ENCODE data around the gene SOX13.
"Not testable (repeated sequence)": the region's sequence is repeated elsewhere in the genome, so short reads cannot be mapped to it uniquely, and the experiment has no call there.

SOX13 gene

DNA sequence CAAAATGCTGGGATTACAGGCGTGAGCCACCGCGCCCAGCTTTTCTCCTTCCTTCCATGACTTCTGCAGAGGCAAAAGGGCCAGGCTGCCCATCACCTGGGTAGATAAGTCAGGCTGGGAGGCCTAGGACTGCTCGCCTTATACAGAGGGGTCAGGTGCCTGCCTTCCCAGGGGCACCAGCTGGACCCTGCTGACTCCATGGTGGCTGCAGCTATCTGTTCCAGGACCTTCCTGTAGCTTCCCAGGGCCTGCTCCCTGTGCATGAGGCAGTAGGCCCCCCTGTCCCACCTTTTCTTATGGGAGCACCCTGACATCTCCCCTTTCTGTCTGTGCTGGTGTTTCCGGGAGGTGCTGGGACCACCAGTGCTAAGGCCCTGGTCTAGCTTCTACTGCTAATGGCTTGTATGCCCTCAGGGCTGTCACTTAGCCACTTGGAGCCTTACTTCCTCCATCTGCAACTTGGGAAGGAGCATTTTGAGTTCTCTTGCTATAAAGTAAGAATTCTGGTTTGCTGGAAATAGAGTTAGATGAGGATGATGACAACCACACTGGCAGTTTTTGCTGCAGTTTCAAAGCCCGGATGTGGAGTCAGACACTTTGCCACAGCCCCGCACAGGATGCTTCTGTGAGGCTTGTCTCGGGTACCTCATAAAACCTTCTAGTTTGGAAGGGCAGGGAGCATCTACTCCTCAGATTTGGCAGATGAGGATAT is 14.4 kb downstream of the SOX13 start:
- DNase-seq (ENCODE audit: low spot score) = no peak

- no peak for DNase-seq (ENCODE audit: low spot score)
These were observed 15.1 kb downstream of the SOX13 start for GRCh38 chr1:204087893-204088528.

DNA sequence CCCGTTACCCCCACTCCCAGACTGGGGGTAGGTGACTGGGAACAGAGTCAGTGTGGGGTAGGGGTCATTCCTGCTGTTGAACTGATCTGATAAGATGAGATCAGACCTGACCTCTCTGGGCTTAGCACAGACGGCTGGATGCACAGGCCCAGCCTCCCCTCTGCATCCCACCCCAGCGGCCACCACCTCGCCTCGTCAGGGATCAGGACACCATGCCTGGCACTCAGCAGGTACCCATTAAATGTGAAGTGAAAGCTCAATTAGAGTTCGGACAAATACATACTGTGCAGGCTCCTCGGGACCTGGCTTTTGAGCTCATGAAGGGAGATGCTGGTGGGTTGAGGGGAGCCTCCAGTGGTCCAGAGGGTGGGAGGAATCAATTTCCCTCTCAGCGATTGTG is 15.7 kb downstream of the SOX13 start:
- DNase-seq (ENCODE audit: low spot score) = no peak

DNA sequence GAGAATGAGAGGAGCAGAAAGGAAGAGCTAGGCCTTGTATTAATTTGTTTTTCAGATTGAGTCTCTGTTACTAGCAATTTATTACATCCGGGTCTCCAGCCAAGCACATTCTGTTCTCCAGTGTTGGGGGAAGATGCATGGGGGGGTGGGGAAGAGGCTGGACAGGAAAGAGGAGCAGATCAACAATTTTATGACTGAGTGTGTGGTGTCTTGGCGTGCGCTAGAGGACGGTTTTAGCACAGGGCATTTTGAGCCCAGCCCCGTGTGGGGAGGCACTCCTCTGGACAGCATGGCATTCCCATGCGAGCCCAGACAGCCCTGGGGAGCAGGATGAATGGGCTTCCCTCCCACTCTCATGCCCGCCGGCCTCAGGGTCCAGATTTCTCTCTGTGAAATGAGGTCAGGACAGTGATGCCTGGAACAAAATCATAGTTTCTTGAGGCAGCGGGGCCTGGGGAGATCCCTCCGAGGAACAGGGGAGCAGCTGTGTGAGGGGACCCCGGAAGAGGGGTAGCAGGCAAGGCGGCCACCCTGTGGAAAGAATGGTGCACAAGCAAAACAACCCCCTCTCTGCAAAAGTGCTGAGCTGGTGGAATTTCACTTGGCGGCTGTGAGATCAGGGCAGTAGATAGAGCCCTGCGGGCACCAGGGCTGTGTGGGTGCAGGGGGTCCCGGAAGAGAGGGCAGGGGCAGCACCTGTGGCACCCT is 16.3 kb downstream of the SOX13 start:
- DNase-seq (ENCODE audit: low spot score) = no peak

DNA sequence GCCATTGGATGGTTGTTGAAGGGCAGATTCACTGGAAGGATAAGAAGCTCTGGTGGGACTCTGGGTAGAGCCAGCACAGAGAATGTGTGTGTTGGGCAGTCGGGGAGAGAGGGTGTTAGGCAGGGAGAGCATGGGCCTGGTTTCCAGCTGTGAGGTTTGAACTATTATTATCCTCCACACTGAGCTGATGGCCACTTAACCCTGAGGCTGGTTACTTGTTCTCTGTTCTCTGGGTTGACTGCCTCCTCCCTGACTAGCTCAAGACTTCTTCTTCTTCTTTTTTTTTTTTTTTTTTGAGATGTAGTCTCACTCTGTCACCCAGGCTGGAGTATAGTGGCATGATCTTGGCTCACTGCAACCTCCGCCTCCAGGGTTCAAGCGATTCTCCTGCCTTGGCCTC is 17.2 kb downstream of the SOX13 start:
- DNase-seq (ENCODE audit: low spot score) = not testable (repeated sequence)

DNA sequence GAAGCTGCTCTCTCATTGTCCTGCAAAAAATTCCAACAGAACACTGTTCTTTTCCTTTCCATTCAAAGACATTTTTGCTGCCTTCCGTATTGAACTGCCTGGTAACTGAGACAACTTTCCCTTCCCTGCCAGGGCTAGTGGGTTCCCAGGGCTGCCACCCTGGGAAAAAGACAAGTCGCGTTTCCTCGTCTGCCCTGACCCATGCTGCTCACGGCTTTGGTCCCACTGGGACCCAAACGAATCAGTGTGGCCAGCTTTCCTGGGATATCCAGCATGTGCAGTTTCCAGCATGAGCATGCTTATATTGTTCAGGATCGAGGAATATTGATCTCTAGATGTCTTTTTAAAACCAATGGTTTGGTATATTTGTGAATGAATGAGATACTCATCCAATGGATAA is 18.2 kb downstream of the SOX13 start:
- DNase-seq (ENCODE audit: low spot score) = no peak

DNA sequence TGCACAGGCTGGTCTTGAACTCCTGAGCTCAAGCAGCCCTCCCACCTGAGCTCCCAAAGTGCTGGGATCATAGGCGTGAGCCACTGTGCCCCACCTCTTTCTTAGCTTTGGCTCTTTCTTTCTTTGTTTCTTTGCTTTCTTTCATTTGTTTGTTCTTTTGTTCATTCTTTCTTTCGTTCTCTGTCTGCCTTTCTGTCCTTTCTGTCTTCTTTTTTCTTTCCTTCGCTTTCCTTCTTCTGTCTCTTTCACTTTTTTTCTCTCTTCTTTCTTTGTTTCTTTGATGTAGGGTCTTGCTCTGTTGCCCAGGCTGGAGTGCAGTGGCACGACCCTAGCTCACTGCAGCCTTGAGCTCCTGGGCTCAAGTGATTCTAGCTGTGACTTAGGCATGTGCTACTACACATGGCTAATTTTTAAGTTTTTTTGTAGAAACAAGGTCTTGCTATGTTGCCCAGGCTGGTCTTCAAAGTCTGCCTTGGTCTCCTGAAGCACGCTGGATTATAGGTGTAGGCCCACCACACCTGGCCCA is 18.9 kb downstream of the SOX13 start:
- DNase-seq (ENCODE audit: low spot score) = no peak

DNA sequence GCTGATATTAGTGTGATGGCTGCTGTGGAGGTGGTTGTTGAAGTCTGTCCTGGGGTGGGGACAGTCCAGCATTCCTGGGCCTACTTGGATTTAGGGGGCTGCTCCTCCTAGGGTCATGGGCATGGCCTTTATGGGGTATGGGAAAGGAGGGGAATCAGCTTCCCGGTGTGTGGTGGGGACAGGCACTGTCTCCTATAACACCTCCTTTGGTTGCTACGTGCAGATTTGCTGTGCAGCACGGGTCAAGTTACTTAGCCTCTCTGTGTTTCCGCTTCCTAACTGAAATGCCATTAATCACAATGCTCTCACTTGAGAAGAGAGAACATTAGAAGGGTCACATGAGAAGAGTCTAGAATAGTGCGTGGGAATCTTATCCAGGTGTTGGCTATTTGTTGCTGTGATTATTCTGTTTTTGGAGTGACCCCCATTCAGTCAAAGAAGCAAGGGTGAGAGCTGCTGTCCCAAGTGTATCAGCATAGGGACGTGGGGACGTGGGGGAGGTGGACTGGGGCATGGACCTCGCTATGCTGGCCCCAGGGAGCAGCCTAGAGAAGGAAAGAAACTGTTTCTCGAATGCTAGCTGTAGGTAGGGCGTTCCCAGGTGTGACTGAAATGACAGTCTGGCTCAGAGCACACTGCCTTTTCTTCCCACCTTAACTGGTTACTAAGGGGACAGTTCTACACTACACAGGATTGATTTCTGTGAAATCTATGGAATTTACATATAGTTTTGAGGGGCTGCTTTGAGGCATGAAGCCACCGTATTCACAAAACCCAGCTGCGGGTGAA is 19.9 kb downstream of the SOX13 start:
- DNase-seq (ENCODE audit: low spot score) = no peak

GRCh38 chr1:204093421-204093717 is 20.5 kb downstream of the SOX13 start:
- no peak for DNase-seq (ENCODE audit: low spot score)

GRCh38 chr1:204093781-204094180 is 20.9 kb downstream of the SOX13 start:
- DNase-seq (ENCODE audit: low spot score) = no peak

DNA sequence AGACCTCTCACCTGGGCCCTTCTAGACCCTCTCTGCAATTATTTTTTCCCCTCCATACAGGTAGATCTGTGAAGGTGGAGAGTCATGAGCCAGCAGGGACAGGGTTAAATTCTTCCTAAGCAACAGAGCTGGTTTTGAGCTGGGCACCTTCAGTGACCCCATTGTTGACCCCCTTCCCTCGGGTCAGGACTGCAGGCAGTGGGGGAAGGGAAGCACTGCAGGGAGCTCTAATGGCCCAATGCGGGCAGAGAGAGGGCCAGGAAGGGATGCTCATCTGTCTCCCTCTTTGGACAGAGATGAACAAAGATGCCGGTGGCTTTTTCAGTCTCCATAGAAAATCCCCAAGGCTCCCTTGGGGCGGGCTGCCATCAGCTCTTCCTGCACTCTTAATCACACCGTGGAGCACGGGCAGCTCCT is 21.4 kb downstream of the SOX13 start:
- DNase-seq (ENCODE audit: low spot score) = no peak

DNA sequence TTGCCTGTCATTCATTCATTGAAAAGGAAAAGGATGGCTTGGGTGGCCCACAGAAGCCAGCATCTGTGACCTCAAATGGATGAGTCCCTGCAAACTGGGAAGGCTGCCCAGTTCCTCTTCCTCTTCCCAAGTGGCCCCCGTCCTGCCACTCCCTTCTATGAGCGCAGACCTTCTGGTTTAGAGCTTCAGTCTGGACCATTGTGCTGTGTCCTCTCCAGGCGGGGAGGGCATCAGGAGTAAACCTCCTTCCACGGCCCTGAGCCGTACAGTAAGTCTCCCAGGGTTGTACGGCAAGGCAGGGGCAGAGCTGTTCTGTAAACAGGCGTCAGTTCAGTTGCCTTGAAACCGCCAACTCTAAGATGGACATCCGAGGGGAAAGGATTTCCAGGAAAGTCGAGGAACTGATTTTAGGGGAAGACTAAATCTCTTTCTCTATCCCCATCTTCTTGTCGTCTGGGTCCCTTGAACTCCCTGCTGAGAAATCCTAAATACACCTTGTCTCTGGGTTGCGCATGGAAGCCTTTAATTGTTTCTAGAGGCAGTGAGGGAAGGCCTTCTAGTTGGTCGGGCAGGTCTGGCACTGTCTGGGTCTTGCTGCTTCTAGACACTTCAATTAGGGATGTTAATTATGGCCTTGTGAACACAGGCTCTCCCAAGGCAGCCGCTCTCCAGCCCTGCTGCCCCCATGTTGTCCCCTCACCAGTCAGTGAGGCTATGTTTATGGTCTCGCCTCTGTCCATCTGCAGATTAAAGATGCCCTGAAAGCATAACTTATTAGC is 22.1 kb downstream of the SOX13 start:
- no peak for DNase-seq (ENCODE audit: low spot score)

GRCh38 chr1:204096931-204097330 is 24.0 kb downstream of the SOX13 start:
- no peak for DNase-seq (ENCODE audit: low spot score)

GRCh38 chr1:204098683-204099082 is 25.8 kb downstream of the SOX13 start:
- DNase-seq (ENCODE audit: low spot score) = no peak

GRCh38 chr1:204099754-204100153 is 26.8 kb downstream of the SOX13 start:
- DNase-seq (ENCODE audit: low spot score) = not testable (repeated sequence)

- DNase-seq (ENCODE audit: low spot score) = peak; percentile 27
These were observed 29.2 kb downstream of the SOX13 start for GRCh38 chr1:204102029-204102611.

GRCh38 chr1:204102739-204103430 is 30.0 kb downstream of the SOX13 start:
- DNase-seq (ENCODE audit: low spot score) = no peak

GRCh38 chr1:204103431-204103741 is 30.5 kb downstream of the SOX13 start:
- DNase-seq (ENCODE audit: low spot score) = no peak

GRCh38 chr1:204104331-204105130 is 31.6 kb downstream of the SOX13 start:
- peak; percentile 42 for DNase-seq (ENCODE audit: low spot score)

DNA sequence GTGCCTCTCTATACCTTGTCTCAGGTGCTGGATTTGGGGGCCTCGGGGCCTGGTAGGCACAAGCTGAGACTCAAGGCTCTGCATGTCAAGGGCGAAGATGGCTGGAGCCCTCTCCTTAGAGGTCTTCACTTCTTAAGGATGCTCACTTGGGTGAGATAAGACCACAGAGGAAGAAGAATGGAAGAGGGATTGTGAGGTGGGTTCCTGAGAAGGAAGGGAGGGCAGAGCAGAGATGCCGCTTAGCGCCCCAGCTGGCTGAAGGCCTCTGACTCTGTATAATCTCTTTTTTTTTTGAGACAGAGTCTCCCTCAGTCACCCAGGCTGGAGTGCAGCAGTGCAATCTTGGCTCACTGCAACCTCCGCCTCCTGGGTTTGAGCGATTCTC is 32.2 kb downstream of the SOX13 start:
- no peak for DNase-seq (ENCODE audit: low spot score)

All from CD4-positive, alpha-beta T cell treated with Interleukin-2 at 100 ng/mL for 4 hours (primary cell).